AG09309 (cell line): ENCODE data around the gene MAN2A1.

Experiments used
- DNase-seq: peaks from one replicate; pipeline ENCODE4 v3.0.0-alpha.2; 2010; ENCODE audit warnings: low read depth
- H3K4me3 ChIP-seq: 2 replicates; pipeline ENCODE4 v1.5.1; 2011; ENCODE audit warnings: mild to moderate bottlenecking, low read depth, low read length, moderate library complexity; ENCODE audit not compliant: control insufficient read depth
- TF ChIP-seq, protein P1 (sequence below): IDR thresholded peaks from 2 replicates; pipeline ENCODE4 v1.5.1; 2011; ENCODE audit warnings: mild to moderate bottlenecking, low read depth, low read length, inconsistent platforms; ENCODE audit not compliant: insufficient read depth, control insufficient read depth; ENCODE audit errors: missing control alignments

Gene MAN2A1

GRCh38 chr5:109898269-109899162 lies 208.8 kb downstream of the MAN2A1 start:
- no peak overlapping the region for H3K4me3 ChIP-seq
- TF ChIP-seq, protein P1, sequence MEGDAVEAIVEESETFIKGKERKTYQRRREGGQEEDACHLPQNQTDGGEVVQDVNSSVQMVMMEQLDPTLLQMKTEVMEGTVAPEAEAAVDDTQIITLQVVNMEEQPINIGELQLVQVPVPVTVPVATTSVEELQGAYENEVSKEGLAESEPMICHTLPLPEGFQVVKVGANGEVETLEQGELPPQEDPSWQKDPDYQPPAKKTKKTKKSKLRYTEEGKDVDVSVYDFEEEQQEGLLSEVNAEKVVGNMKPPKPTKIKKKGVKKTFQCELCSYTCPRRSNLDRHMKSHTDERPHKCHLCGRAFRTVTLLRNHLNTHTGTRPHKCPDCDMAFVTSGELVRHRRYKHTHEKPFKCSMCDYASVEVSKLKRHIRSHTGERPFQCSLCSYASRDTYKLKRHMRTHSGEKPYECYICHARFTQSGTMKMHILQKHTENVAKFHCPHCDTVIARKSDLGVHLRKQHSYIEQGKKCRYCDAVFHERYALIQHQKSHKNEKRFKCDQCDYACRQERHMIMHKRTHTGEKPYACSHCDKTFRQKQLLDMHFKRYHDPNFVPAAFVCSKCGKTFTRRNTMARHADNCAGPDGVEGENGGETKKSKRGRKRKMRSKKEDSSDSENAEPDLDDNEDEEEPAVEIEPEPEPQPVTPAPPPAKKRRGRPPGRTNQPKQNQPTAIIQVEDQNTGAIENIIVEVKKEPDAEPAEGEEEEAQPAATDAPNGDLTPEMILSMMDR = no peak
- DNase-seq = no peak

GRCh38 chr5:109899163-109899535 lies 209.4 kb downstream of the MAN2A1 start:
- no peak for DNase-seq
- TF ChIP-seq, protein P1 = no peak
- H3K4me3 ChIP-seq = no peak overlapping the region

GRCh38 chr5:109900461-109900860 lies 210.7 kb downstream of the MAN2A1 start:
- no peak overlapping the region for H3K4me3 ChIP-seq
- DNase-seq = no peak
- TF ChIP-seq, protein P1 = no peak

GRCh38 chr5:109900911-109901627 lies 211.3 kb downstream of the MAN2A1 start:
- TF ChIP-seq, protein P1 = no peak
- no peak overlapping the region for H3K4me3 ChIP-seq
- DNase-seq = no peak

DNA sequence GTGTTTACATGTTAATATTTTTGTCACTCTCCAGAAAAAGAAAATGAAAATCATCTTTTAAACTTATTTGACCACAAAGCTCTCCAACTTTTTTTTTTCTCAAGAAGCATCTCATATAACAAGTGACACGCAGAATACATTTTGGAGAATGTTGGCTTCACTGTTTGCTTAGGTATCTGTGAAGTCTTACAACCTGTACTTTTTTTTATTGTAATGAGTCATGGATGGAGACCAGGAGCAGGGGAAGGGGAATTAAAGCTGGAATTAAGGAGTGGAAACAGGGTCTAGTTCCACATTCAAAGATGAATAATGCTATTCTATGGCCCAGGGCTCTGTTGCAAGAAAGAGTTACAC lies 211.9 kb downstream of the MAN2A1 start:
- H3K4me3 ChIP-seq = no peak overlapping the region
- no peak for DNase-seq
- TF ChIP-seq, protein P1 = no peak

- TF ChIP-seq, protein P1 = no peak
- no peak for DNase-seq
- no peak overlapping the region for H3K4me3 ChIP-seq
Observed at GRCh38 chr5:109903061-109903460, 213.3 kb downstream of the MAN2A1 start.
